B cell (primary cell): ENCODE results near the gene IPO8. TPM values are rescaled to one million over a fixed set of nuclear protein-coding genes. Genes with fewer than 3 reads are reported as not detected.

Experiments
- ATAC-seq: fragments of 200-7000 bp; cut with Tn5 transposase; one replicate; pipeline ENCODE4 v1.10.0; 2021; ENCODE audit warnings: low read depth, mild to moderate bottlenecking, moderate number of reproducible peaks, moderate library complexity
- CTCF ChIA-PET: fragments of 350-600 bp; sonication (Branson Sonifier 250); formaldehyde crosslinking; loops from one replicate; lab custom pipeline; 2021; ENCODE audit warnings: antibody characterized with exemption, inconsistent platforms; lab: Charles Lee
- POLR2A ChIA-PET: fragments of 350-600 bp; sonication (Branson Sonifier 250); formaldehyde crosslinking; loops from one replicate; lab custom pipeline; 2021; ENCODE audit warnings: antibody characterized with exemption; lab: Charles Lee
- DNase-seq: peaks from one replicate; pipeline ENCODE4 v3.0.0; 2013
- H2AFZ ChIP-seq: 2 replicates; pipeline ENCODE4 v1.6.1; 2012; ENCODE audit warnings: mild to moderate bottlenecking, low read depth, low read length; ENCODE audit not compliant: insufficient read depth, poor library complexity, severe bottlenecking
- H3K27ac ChIP-seq, 2 donors: 1 replicate in 1 of 2; 2 replicates in 1 of 2; pipeline ENCODE4 v1.5.1; 2012 to 2013; ENCODE audit warnings: low read length in 2 of 2, mild to moderate bottlenecking in 2 of 2, moderate library complexity in 1 of 2
- H3K27me3 ChIP-seq, 4 experiments: fragments of 200-600 bp in 1 of 4; sonication (generic) in 1 of 4; replicated peaks in 1 of 4; 1 replicate in 2 of 4; 2 replicates in 2 of 4; pipeline versions ENCODE4 v1.6.1 to v1.7.0; 2013 to 2016; ENCODE audit warnings: low read length in 3 of 4, mild to moderate bottlenecking in 2 of 4, mixed read lengths in 1 of 4, moderate library complexity in 1 of 4; ENCODE audit not compliant: insufficient read depth in 4 of 4, control insufficient read depth in 3 of 4; ENCODE audit errors: control extremely low read depth in 1 of 4
- H3K36me3 ChIP-seq, 2 experiments: replicated peaks in 1 of 2; 1 replicate in 1 of 2; 2 replicates in 1 of 2; pipeline versions ENCODE4 v1.6.1 to v1.7.1; 2013; ENCODE audit warnings: low read length in 1 of 2; ENCODE audit not compliant: insufficient read depth in 2 of 2, control insufficient read depth in 1 of 2; ENCODE audit errors: control extremely low read depth in 1 of 2, extremely low read depth in 1 of 2
- H3K4me1 ChIP-seq, 2 donors: fragments of 200-600 bp in 1 of 2; sonication (generic) in 1 of 2; 1 replicate in 1 of 2; 2 replicates in 1 of 2; pipeline versions ENCODE4 v1.5.1 to v1.6.1; 2013 to 2017; ENCODE audit warnings: low read length in 2 of 2; ENCODE audit not compliant: control insufficient read depth in 2 of 2, insufficient read depth in 2 of 2
- H3K4me2 ChIP-seq: replicated peaks from 2 replicates; pipeline ENCODE3; 2012; ENCODE audit warnings: mild to moderate bottlenecking, low read depth, low read length; ENCODE audit not compliant: poor library complexity, severe bottlenecking
- H3K4me3 ChIP-seq, 5 experiments: fragments of 200-600 bp in 1 of 5; sonication (generic) in 1 of 5; 1 replicate in 3 of 5; 2 replicates in 2 of 5; pipeline versions ENCODE4 v1.5.1 to v1.7.0; 2011 to 2016; ENCODE audit warnings: low read length in 4 of 5, mild to moderate bottlenecking in 4 of 5, low read depth in 2 of 5, control low read depth in 1 of 5, moderate library complexity in 1 of 5; ENCODE audit not compliant: insufficient read depth in 1 of 5; ENCODE audit errors: control extremely low read depth in 1 of 5, extremely low read depth in 1 of 5
- H3K79me2 ChIP-seq: fragments of 200-600 bp; sonication (generic); one replicate; pipeline ENCODE4 v1.6.0; 2016; ENCODE audit warnings: low read length; ENCODE audit not compliant: control insufficient read depth, insufficient read depth
- H3K9ac ChIP-seq: fragments of 200-600 bp; sonication (generic); 2 replicates; pipeline ENCODE4 v1.6.1; 2017; ENCODE audit warnings: mild to moderate bottlenecking, low read length, moderate library complexity
- H3K9me3 ChIP-seq, 3 donors: one replicate each; pipeline versions ENCODE4 v1.6.1 to v1.7.1; 2013; ENCODE audit warnings: low read length in 2 of 3; ENCODE audit not compliant: control insufficient read depth in 2 of 3, insufficient read depth in 1 of 3; ENCODE audit errors: control extremely low read depth in 1 of 3
- H4K20me1 ChIP-seq: 2 replicates; pipeline ENCODE4 v1.6.0; 2012; ENCODE audit warnings: mild to moderate bottlenecking, low read length; ENCODE audit not compliant: insufficient read depth, control insufficient read depth, poor library complexity, severe bottlenecking
- H3K27ac Mint-ChIP-seq: one replicate; pipeline ENCODE4 v1.8.0; 2021; ENCODE audit warnings: mixed read lengths
- H3K27me3 Mint-ChIP-seq: one replicate; pipeline ENCODE4 v1.8.0; 2021; ENCODE audit warnings: mixed read lengths
- H3K4me1 Mint-ChIP-seq: one replicate; pipeline ENCODE4 v1.8.0; 2021; ENCODE audit warnings: mixed read lengths
- H3K4me3 Mint-ChIP-seq: one replicate; pipeline ENCODE4 v1.8.0; 2021; ENCODE audit warnings: mixed read lengths
- H3K9me3 Mint-ChIP-seq: one replicate; pipeline ENCODE4 v1.8.0; 2022; ENCODE audit warnings: mixed read lengths; ENCODE audit not compliant: insufficient read depth
- CTCF ChIP-seq: fragments of 200-600 bp; IDR thresholded peaks from one replicate; pipeline ENCODE4 v1.8.0; 2022; ENCODE audit warnings: antibody characterized with exemption, mild to moderate bottlenecking
- EZH2 ChIP-seq: IDR thresholded peaks from 2 replicates; pipeline ENCODE4 v1.6.1; 2012; ENCODE audit warnings: borderline replicate concordance, low read depth, mild to moderate bottlenecking, moderate library complexity, low read length; ENCODE audit not compliant: insufficient read depth, poor library complexity, severe bottlenecking
- WGBS: methylation state at CpG from one replicate; pipeline ENCODE4 v1.1.5; 2013; ENCODE audit warnings: missing lambda C conversion rate; ENCODE audit not compliant: insufficient coverage; 5-methylcytosine and 5-hydroxymethylcytosine counted together
- intact Hi-C: fragments of 100-400 bp; cut with micrococcal nuclease; formaldehyde crosslinking; loops from one replicate; pipeline ENCODE4 v1.10.0; 2022
- polyA plus RNA-seq: library from polyadenylated mRNA; depleted of rRNA; stranded (reverse); fragments of >200 nt; gene quantifications from 2 replicates; pipeline ENCODE4 v1.2.3, GENCODE V29; 2012
- total RNA-seq, 2 donors: library from RNA; stranded (reverse); fragments of 120-200 nt in 1 of 2; gene quantifications; 1 replicate in 1 of 2; 2 replicates in 1 of 2; pipeline versions ENCODE4 v1.2.3 to v1.2.4, GENCODE V29; 2013 to 2022

IPO8 gene
- total and polyA plus RNA-seq, 2 donors (not counting 1 experiment from before 2014, with no cell fraction given), result 7.5 to 58.1 TPM

GRCh38 chr12:30696943-30697342 lies 1.3 kb upstream of the IPO8 start:
- no peak overlapping the region for H3K27ac ChIP-seq
- H3K36me3 ChIP-seq, result no peaks in the 10 kb centered on the region
- H4K20me1 ChIP-seq, result peaks cover 8% of the 10 kb centered on the region
- peaks cover 27% of the 10 kb centered on the region in 2 donors for H3K4me1 ChIP-seq
- H3K27me3 Mint-ChIP-seq, result no peaks in the 10 kb centered on the region
- DNase-seq, result no peak
- H3K27me3 ChIP-seq, result no peaks in the 10 kb centered on the region
- ATAC-seq, result no peak
- 96% methylated on average over 5 of the region's 7 CpGs for WGBS
- H3K4me3 Mint-ChIP-seq, result no peak overlapping the region
- H3K4me1 Mint-ChIP-seq, result peaks cover 34% of the 10 kb centered on the region
- no peaks in the 10 kb centered on the region for H3K9me3 Mint-ChIP-seq
- H3K79me2 ChIP-seq, result peaks cover 42% of the 10 kb centered on the region
- intact Hi-C loops, result loop anchor here (5.0 to 10.0 kb wide), 2 partner anchors 375 to 1758 kb away; partner anchors contain the start of gene DDX11
- TF ChIP-seq CTCF (no peak), EZH2 (no peak)
- CTCF ChIA-PET, result interaction anchor here (2.3 kb wide), 1 partner anchor 10 kb away, joined by 6 read pairs; no protein-coding TSS in a partner anchor
- no peaks in the 10 kb centered on the region for H3K9me3 ChIP-seq
- no peak overlapping the region for H3K4me2 ChIP-seq
- no peak overlapping the region for H3K4me3 ChIP-seq
- no peak overlapping the region for H3K27ac Mint-ChIP-seq
- H2AFZ ChIP-seq, result no peak overlapping the region
- POLR2A ChIA-PET, result no interaction called here
- no peak overlapping the region for H3K9ac ChIP-seq

- intact Hi-C loops, result loop anchor here (5.0 to 10.0 kb wide), 2 partner anchors 376 to 1758 kb away; partner anchors contain the start of gene DDX11
- H3K27me3 Mint-ChIP-seq, result no peaks in the 10 kb centered on the region
- CTCF ChIA-PET, result interaction anchor here (1.1 to 2.5 kb wide), 4 partner anchors 10 to 58 kb away, joined by 3 to 11 read pairs (median 6); partner anchors contain the start of gene CAPRIN2
- Histone ChIP-seq H3K79me2 (peaks cover 42% of the 10 kb centered on the region), H3K9me3 (no peaks in the 10 kb centered on the region), H3K9ac (peak overlapping the region; percentile 95), H3K4me3 (peak overlapping the region in 2 of 5 experiments; percentile 91 to 95), H3K27me3 (no peaks in the 10 kb centered on the region), H4K20me1 (peaks cover 8% of the 10 kb centered on the region), H3K4me2 (peak overlapping the region; percentile 86), H2AFZ (peak overlapping the region; percentile 97), H3K4me1 (peaks cover 27% of the 10 kb centered on the region in 2 donors), H3K36me3 (no peaks in the 10 kb centered on the region), H3K27ac (no peak overlapping the region)
- no peaks in the 10 kb centered on the region for H3K9me3 Mint-ChIP-seq
- 96% methylated on average over 10 of the region's 14 CpGs for WGBS
- H3K4me3 Mint-ChIP-seq, result peak overlapping the region; percentile 97
- DNase-seq, result no peak
- POLR2A ChIA-PET, result interaction anchor here (1.2 to 1.4 kb wide), 2 partner anchors 57 to 59 kb away, joined by 5 to 7 read pairs; partner anchors contain the start of gene CAPRIN2
- TF ChIP-seq CTCF, result no peak
- TF ChIP-seq EZH2, result no peak
- peaks cover 37% of the 10 kb centered on the region for H3K4me1 Mint-ChIP-seq
- H3K27ac Mint-ChIP-seq, result no peak overlapping the region
- no peak for ATAC-seq
Observed at GRCh38 chr12:30696486-30696885, 817 bp upstream of the IPO8 start.
